AG04450 (cell line): ENCODE data around the gene SPO11. TPM values are rescaled to one million over a fixed set of nuclear protein-coding genes. Genes with fewer than 3 reads are reported as not detected.

ENCODE experiments used
- CTCF ChIA-PET: fragments of 300-600, 350-600 bp; formaldehyde crosslinking; extraction: SDS; loops from one replicate; lab custom pipeline; 2022; ENCODE audit warnings: antibody characterized with exemption, inconsistent platforms; lab: Charles Lee
- POLR2A ChIA-PET: fragments of 350-600 bp; formaldehyde crosslinking; extraction: SDS; loops from one replicate; lab custom pipeline; 2021; ENCODE audit warnings: antibody characterized with exemption, inconsistent platforms; lab: Yijun Ruan, JAX
- DNase-seq: peaks from one replicate; pipeline ENCODE4 v3.0.0-alpha.2; 2011; ENCODE audit warnings: low read depth, low spot score
- H3K27ac ChIP-seq: one replicate; pipeline ENCODE4 v1.5.1; 2012; ENCODE audit warnings: low read depth, low read length, control low read depth
- H3K27me3 ChIP-seq: one replicate; pipeline ENCODE4 v1.6.0; 2012; ENCODE audit warnings: low read length; ENCODE audit not compliant: control insufficient read depth, insufficient read depth
- H3K4me3 ChIP-seq: 2 replicates; pipeline ENCODE4 v1.5.1; 2011; ENCODE audit warnings: mild to moderate bottlenecking, low read depth, low read length, control low read depth
- H3K9me3 ChIP-seq: 2 replicates; pipeline ENCODE4 v1.5.1; 2012; ENCODE audit warnings: low read length; ENCODE audit not compliant: control insufficient read depth, insufficient read depth
- CTCF ChIP-seq: IDR thresholded peaks from 2 replicates; pipeline ENCODE4 v1.5.1; 2011; ENCODE audit warnings: low read depth, low read length, control low read depth, inconsistent platforms
- polyA plus RNA-seq: library from polyadenylated mRNA; depleted of rRNA; stranded (reverse); fragments of >200 nt; gene quantifications from 2 replicates; pipeline ENCODE4 v1.2.3, GENCODE V29; 2011; rRNA removed
- small RNA-seq: library from RNA; depleted of rRNA; stranded (forward); fragments of <200 nt; gene quantifications from one replicate; pipeline ENCODE3, GENCODE V24; 2012; ENCODE audit warnings: low read depth; ENCODE audit not compliant: insufficient read length

The SPO11 gene
- polyA plus RNA-seq, 1 experiment: not detected

GRCh38 chr20:57392512-57393271 lies 63.1 kb downstream of the SPO11 start:
- POLR2A ChIA-PET: no interaction called here

More at GRCh38 chr20:57392512-57393271, 63.1 kb downstream of the SPO11 start:
- no peaks in the 10 kb centered on the region for H3K27me3 ChIP-seq
- no peak for DNase-seq
- peaks cover 11% of the 10 kb centered on the region; the same call in 1 of the 2 replicates for H3K9me3 ChIP-seq
- CTCF ChIA-PET: interaction anchor here (1.2 to 1.3 kb wide), 2 partner anchors 10 to 106 kb away, joined by 3 to 5 read pairs; no protein-coding TSS in a partner anchor
- no peak overlapping the region for H3K27ac ChIP-seq
- H3K4me3 ChIP-seq: peak overlapping the region; percentile 73
- no peak for TF ChIP-seq CTCF

Small RNA genes within 50 kb of the gene (small RNA-seq; reads per million reads assigned to genes)
- gene MIR4325: not detected
- gene RF00019: not detected
- gene RPL39P39: not detected

Other genes starting within 250 kb of the SPO11 start
- not detected in 2 replicates for gene BMP7, start 63.2 kb upstream of the SPO11 start, polyA plus RNA-seq
- gene RAE1, start 21.5 kb downstream of the SPO11 start, polyA plus RNA-seq: 43.2 and 45.8 TPM in 2 replicates
- 5.2 and 8.2 TPM in 2 replicates for gene RBM38, start 61.6 kb downstream of the SPO11 start, polyA plus RNA-seq
- not detected in 2 replicates for gene CTCFL, start 195.3 kb downstream of the SPO11 start, polyA plus RNA-seq
- gene PCK1, start 231.3 kb downstream of the SPO11 start, polyA plus RNA-seq: not detected in 2 replicates